ENCODE measurements around the gene HINFP. TPM values are rescaled to one million over a fixed set of nuclear protein-coding genes. Genes with fewer than 3 reads are reported as not detected.

Gene HINFP
- total RNA-seq, 4 donors from 2014 or later = 20.7 to 63.6 (median 48.2) TPM

GRCh38 chr11:119081682-119082260 is 39.6 kb upstream of the HINFP start:
- TF ChIP-seq CTCF (IDR thresholded peaks at IDR 0.05) = no peak
- no peak for TF ChIP-seq POLR2AphosphoS5 (IDR thresholded peaks at IDR 0.05)
- no peak for TF ChIP-seq POLR2A (IDR thresholded peaks at IDR 0.05)
- TF ChIP-seq EP300 (IDR thresholded peaks at IDR 0.05; ENCODE audit: low read depth) = no peak
- Histone ChIP-seq H3K4me1 (peaks cover 10 to 15% (median 14%) of the 10 kb centered on the region in 4 donors), H3K9me3 (no peaks in the 10 kb centered on the region), H3K27ac (no peak overlapping the region), H3K4me3 (no peak overlapping the region), H3K36me3 (peaks cover 0 to 43% (median 20%) of the 10 kb centered on the region in 4 donors), H3K27me3 (no peaks in the 10 kb centered on the region)
- WGBS, 2 donors (ENCODE audit: low coverage in 1 of 2) = 58 to 74% methylated on average over 4 to 7 of the region's 7 CpGs
- in situ Hi-C loops (cut with MboI; ENCODE audit: low pct_ligation_motif_present in 1 of 4, low pct_unique_long_range_greater_than_20kb in 1 of 4, low sequenced_read_pairs in 3 of 4) (no loop called here), intact Hi-C loops (cut with DNase I; ENCODE audit: low total_unique reads) (no loop called here)
- no peak for DNase-seq

GRCh38 chr11:119084663-119085436 is 36.5 kb upstream of the HINFP start, which contains the start of gene HMBS:
Gene HMBS, plus strand, starts transcription at chr11:119084881. Its CDS starts 153 bp downstream, at chr11:119085034.
- H3K27ac ChIP-seq = peak within 1 kb of the TSS; percentile 89 to 98 (median 92)
- WGBS, 2 donors (ENCODE audit: low coverage in 1 of 2) = 0 to 1% methylated on average over 12 to 45 of the region's 45 CpGs
- H3K9me3 ChIP-seq = no peaks in the 10 kb centered on the region
- in situ Hi-C loops (cut with MboI; ENCODE audit: low pct_ligation_motif_present in 1 of 4, low pct_unique_long_range_greater_than_20kb in 1 of 4, low sequenced_read_pairs in 3 of 4) (no loop called here), intact Hi-C loops (cut with DNase I; ENCODE audit: low total_unique reads) (no loop called here)
- H3K4me1 ChIP-seq = peaks cover 10 to 15% (median 14%) of the 10 kb centered on the region in 4 donors
- TF ChIP-seq POLR2AphosphoS5 (IDR thresholded peaks at IDR 0.05) (peak; percentile 79 to 88 (median 81)), EP300 (IDR thresholded peaks at IDR 0.05; ENCODE audit: low read depth) (no peak), CTCF (IDR thresholded peaks at IDR 0.05) (no peak), POLR2A (IDR thresholded peaks at IDR 0.05) (peak; percentile 54)
- peaks cover 0 to 12% (median 5%) of the 10 kb centered on the region in 4 donors for H3K36me3 ChIP-seq
- peak within 1 kb of the TSS; percentile 61 to 90 (median 72) for H3K4me3 ChIP-seq
- H3K27me3 ChIP-seq = no peaks in the 10 kb centered on the region
- peak; percentile 95 for DNase-seq

- no peaks in the 10 kb centered on the region for H3K27me3 ChIP-seq
- peak overlapping the region; percentile 89 to 98 (median 92) for H3K27ac ChIP-seq
- TF ChIP-seq POLR2A (IDR thresholded peaks at IDR 0.05) (no peak), POLR2AphosphoS5 (IDR thresholded peaks at IDR 0.05) (no peak), EP300 (IDR thresholded peaks at IDR 0.05; ENCODE audit: low read depth) (no peak), CTCF (IDR thresholded peaks at IDR 0.05) (no peak)
- intact Hi-C loops (cut with DNase I; ENCODE audit: low total_unique reads) (no loop called here), in situ Hi-C loops (cut with MboI; ENCODE audit: low pct_ligation_motif_present in 1 of 4, low pct_unique_long_range_greater_than_20kb in 1 of 4, low sequenced_read_pairs in 3 of 4) (no loop called here)
- peaks cover 0 to 9% (median 2%) of the 10 kb centered on the region in 4 donors for H3K36me3 ChIP-seq
- H3K4me1 ChIP-seq = peaks cover 10 to 15% (median 14%) of the 10 kb centered on the region in 4 donors
- H3K4me3 ChIP-seq = peak overlapping the region; percentile 61 to 90 (median 66)
- DNase-seq = peak; percentile 35
- WGBS, 2 donors (ENCODE audit: low coverage in 1 of 2) = 1% methylated on average over 13 of the region's 13 CpGs; no CpG with 5 or more reads in 1 of the 2 donors
- no peaks in the 10 kb centered on the region for H3K9me3 ChIP-seq
Observed at GRCh38 chr11:119085437-119085847, 35.9 kb upstream of the HINFP start.

GRCh38 chr11:119087123-119087522 is 34.3 kb upstream of the HINFP start:
- no peak overlapping the region for H3K4me3 ChIP-seq

More at GRCh38 chr11:119087123-119087522, 34.3 kb upstream of the HINFP start:
- in situ Hi-C loops (cut with MboI; ENCODE audit: low pct_ligation_motif_present in 1 of 4, low pct_unique_long_range_greater_than_20kb in 1 of 4, low sequenced_read_pairs in 3 of 4) (no loop called here), intact Hi-C loops (cut with DNase I; ENCODE audit: low total_unique reads) (no loop called here)
- H3K4me1 ChIP-seq = peaks cover 10 to 16% (median 14%) of the 10 kb centered on the region in 4 donors
- H3K27me3 ChIP-seq = no peaks in the 10 kb centered on the region
- WGBS, 2 donors (ENCODE audit: low coverage in 1 of 2) = 90 to 92% methylated on average over 6 of the region's 6 CpGs
- no peak for DNase-seq
- TF ChIP-seq EP300 (IDR thresholded peaks at IDR 0.05; ENCODE audit: low read depth) (no peak), CTCF (IDR thresholded peaks at IDR 0.05) (no peak)
- H3K9me3 ChIP-seq = no peaks in the 10 kb centered on the region
- no peaks in the 10 kb centered on the region for H3K36me3 ChIP-seq
- H3K27ac ChIP-seq = no peak overlapping the region

Measured in transverse colon (tissue), 4 donors.